Measurements from ENCODE around the gene SH3TC1.

Gene SH3TC1

GRCh38 chr4:8277356-8278008 lies 78.4 kb downstream of the SH3TC1 start:
- H3K27ac Mint-ChIP-seq = no peak overlapping the region
- no peaks in the 10 kb centered on the region for H3K4me1 Mint-ChIP-seq
- H3K27me3 Mint-ChIP-seq = peaks cover 66% of the 10 kb centered on the region
- H3K36me3 Mint-ChIP-seq = no peaks in the 10 kb centered on the region
- H3K9me3 Mint-ChIP-seq = no peaks in the 10 kb centered on the region
- H3K4me3 Mint-ChIP-seq = no peak overlapping the region
- ATAC-seq = no peak

DNA sequence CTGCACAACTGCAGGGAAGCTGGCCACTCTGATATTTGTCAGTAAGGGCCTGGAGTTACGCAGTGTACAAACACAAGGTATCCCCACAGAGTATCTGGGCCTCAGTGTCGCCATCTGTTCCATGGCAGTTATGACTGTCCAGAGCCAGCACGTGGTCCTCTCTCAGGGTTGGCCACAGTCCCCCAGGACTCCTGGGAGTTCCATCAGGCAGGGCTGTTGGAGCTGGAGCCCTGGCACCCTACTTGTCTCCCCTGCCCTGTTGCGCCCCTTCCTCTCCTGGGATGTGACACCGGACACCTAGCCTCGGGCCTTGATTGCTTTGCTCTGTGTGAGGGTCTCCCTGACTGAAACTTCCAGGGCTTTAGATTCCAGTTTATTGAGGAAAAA lies 78.9 kb downstream of the SH3TC1 start:
- Mint-ChIP-seq H3K27ac (no peak overlapping the region), H3K4me3 (no peak overlapping the region), H3K36me3 (no peaks in the 10 kb centered on the region), H3K27me3 (peaks cover 61% of the 10 kb centered on the region), H3K4me1 (no peaks in the 10 kb centered on the region), H3K9me3 (no peaks in the 10 kb centered on the region)
- no peak for ATAC-seq

- no peak overlapping the region for H3K4me3 Mint-ChIP-seq
- ATAC-seq = no peak
- no peak overlapping the region for H3K27ac Mint-ChIP-seq
- no peaks in the 10 kb centered on the region for H3K9me3 Mint-ChIP-seq
- no peaks in the 10 kb centered on the region for H3K4me1 Mint-ChIP-seq
- no peaks in the 10 kb centered on the region for H3K36me3 Mint-ChIP-seq
- peaks cover 55% of the 10 kb centered on the region for H3K27me3 Mint-ChIP-seq
Measured at GRCh38 chr4:8278421-8279287, 79.6 kb downstream of the SH3TC1 start.

DNA sequence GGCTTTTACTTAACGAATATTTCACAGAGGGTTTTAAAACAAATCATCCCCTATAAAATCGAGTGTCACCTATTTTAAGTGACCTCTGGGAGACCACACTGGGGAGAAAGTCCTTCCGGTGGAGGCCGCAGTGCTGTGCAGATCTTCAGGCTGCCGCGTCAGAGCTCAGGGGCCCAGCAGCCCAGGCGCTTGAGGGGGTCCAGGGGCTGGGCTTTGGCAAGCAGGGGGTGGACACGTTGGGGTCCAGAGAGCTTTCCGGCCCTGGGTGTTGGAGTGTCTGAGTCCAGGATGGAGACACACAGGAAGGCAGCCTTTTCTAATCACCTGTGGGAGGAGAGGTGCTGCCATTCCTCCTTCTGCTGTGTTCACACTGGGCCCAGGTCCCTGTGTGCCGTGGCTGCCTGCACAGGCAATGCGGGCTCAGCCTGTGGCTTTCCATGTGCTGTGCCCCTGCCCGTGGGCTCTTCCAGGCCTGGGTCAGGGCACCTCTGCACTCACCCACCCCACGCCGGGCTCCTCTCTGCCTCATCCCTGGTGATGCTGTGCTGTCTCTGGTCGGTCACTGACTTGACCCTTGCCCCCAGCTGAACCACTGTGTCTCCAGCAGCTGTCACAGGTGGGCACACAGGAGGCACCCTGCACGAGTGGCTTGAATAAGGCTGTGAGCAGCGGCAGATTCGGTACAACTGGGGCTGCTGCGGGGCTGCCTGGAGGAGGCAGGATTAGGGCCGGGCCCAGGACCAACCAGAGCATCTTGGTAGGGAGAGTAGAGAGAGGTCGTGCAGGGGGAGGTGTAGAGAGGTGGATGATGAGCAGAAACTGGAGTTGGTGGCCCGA lies 80.4 kb downstream of the SH3TC1 start:
- Mint-ChIP-seq H3K27ac (no peak overlapping the region), H3K4me1 (no peaks in the 10 kb centered on the region), H3K27me3 (peaks cover 46% of the 10 kb centered on the region), H3K9me3 (no peaks in the 10 kb centered on the region), H3K36me3 (no peaks in the 10 kb centered on the region), H3K4me3 (no peak overlapping the region)
- no peak for ATAC-seq

GRCh38 chr4:8280158-8280875 lies 81.2 kb downstream of the SH3TC1 start:
- H3K36me3 Mint-ChIP-seq = no peaks in the 10 kb centered on the region
- no peak overlapping the region for H3K4me3 Mint-ChIP-seq
- H3K4me1 Mint-ChIP-seq = no peaks in the 10 kb centered on the region
- H3K27me3 Mint-ChIP-seq = peaks cover 38% of the 10 kb centered on the region
- no peak for ATAC-seq
- H3K27ac Mint-ChIP-seq = no peak overlapping the region
- no peaks in the 10 kb centered on the region for H3K9me3 Mint-ChIP-seq

DNA sequence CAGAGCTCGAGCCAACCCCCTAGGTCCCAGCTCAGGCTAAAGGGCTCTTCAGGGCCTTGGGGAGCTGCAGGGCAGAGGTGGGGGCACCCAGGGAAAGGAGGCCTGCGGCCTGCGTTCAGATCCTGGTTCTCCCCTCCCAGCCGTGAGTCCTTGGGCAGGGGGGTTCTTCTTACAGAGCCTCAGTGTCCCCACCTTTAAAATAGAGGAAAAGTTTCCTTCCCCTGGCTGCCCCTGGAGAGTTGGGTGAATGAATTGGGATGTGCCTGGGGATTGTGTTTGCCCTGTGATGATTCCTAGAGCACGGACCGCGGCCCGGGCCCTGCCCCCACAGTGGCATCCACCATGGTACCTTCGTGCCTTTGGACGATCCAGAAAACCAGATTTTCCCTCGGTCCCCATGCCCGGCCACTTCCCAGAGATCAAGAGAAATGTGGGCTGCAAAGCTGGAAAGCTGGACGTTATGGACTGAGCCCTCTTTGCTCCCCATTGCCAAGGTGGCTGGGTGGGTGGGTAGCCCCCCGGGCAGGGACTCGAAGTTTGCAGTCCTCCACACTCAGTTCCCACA lies 81.9 kb downstream of the SH3TC1 start:
- Mint-ChIP-seq H3K36me3 (no peaks in the 10 kb centered on the region), H3K4me1 (no peaks in the 10 kb centered on the region), H3K9me3 (no peaks in the 10 kb centered on the region), H3K27me3 (peaks cover 34% of the 10 kb centered on the region), H3K27ac (no peak overlapping the region), H3K4me3 (no peak overlapping the region)
- ATAC-seq = no peak

DNA sequence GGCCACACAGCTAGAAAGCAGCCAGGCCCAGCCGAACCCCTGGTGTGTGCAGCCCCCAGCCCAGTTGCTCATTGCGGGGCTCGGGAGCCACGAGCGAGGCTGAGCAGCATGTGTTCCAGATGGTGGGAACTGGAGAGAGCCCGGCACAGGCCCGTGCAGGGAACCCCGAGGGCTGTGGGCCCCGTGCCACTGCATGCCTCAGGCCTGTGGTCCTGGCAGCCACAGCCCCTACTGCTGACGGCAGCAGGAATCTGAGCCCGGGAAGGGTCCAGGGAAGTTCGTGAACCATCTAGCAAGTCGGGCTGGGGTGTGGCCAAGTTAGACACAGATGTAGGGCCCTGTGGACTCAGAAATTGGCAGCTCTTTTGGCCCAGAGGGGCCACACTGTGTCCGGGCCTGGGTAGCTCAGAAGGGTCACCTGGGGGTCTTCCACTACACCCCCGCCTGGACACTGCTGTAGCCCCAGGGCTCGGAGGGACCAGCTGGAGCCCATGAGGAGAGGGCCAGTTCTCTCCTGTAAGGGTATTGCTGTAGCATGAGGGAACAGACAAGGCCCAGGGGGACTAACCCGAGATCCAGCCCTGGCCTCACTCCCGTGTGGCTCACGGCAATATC lies 82.5 kb downstream of the SH3TC1 start:
- Mint-ChIP-seq H3K9me3 (no peaks in the 10 kb centered on the region), H3K4me3 (no peak overlapping the region), H3K4me1 (no peaks in the 10 kb centered on the region), H3K27me3 (peaks cover 32% of the 10 kb centered on the region), H3K27ac (no peak overlapping the region), H3K36me3 (no peaks in the 10 kb centered on the region)
- ATAC-seq = no peak

DNA sequence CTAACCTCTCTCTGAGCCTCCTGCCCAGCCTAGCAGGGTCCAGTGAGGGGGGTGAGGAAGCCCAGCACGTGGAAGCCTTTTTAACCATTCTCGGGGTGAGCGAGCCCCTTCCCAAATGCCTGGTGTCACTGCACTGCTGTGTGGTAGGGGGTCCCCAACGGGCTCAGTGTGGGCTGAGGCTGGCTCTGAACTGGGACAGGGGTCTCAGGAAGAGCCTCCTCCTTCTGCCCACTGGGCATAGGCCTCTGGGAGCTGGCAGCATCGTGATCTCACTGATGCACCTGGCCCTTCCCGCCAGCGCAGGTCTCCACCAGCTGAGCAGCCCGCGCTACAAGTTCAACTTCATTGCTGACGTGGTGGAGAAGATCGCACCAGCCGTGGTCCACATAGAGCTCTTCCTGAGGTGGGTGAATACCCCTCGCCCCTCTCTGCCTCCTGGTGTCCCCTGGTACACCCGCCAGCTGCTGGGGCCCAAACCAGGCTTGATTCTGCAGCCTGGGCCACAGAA lies 83.1 kb downstream of the SH3TC1 start:
- ATAC-seq = no peak
- no peak overlapping the region for H3K27ac Mint-ChIP-seq
- H3K4me1 Mint-ChIP-seq = no peaks in the 10 kb centered on the region
- no peaks in the 10 kb centered on the region for H3K36me3 Mint-ChIP-seq
- no peak overlapping the region for H3K4me3 Mint-ChIP-seq
- no peaks in the 10 kb centered on the region for H3K9me3 Mint-ChIP-seq
- peaks cover 32% of the 10 kb centered on the region for H3K27me3 Mint-ChIP-seq

DNA sequence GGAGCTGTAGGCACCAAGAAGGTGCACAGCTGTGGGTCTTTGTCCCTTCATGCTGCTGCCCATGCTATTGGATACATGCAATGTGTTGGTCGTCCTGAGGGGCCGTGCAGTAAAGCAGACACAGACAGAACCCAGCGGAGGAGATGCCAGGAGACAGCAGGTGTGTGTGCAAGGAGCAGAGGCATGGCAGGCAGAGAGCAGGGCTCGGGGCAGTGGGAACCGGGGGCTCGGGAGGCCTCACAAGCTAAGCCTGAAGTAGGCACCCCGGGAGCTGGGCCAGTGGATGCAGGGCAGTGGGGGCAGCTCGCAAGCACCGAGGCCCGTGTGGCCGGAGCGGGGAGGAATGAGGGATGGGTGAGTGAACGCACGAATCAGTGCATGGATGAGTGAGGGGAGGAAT lies 83.7 kb downstream of the SH3TC1 start:
- H3K36me3 Mint-ChIP-seq = no peaks in the 10 kb centered on the region
- no peaks in the 10 kb centered on the region for H3K4me1 Mint-ChIP-seq
- H3K9me3 Mint-ChIP-seq = no peaks in the 10 kb centered on the region
- no peak overlapping the region for H3K4me3 Mint-ChIP-seq
- H3K27me3 Mint-ChIP-seq = peaks cover 28% of the 10 kb centered on the region
- no peak for ATAC-seq
- no peak overlapping the region for H3K27ac Mint-ChIP-seq

DNA sequence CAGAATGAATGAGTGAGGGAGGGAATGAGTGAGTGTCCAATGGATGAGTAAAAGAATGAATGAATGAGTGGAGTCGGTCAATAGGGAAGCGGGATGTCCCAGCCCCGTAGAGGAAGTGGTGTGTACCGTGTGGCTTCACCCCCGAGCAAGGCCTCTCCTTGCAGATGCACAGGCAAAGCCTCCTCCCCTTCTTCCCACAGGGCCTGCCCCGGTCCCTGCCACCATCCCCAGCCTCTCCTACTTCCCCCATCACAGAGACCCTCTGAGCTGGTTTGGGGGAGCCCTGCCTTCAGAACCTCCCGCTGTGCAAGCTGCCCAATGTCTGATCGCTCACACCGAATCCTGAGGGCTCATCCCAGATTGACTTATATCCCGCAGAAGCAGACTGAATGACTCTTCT lies 84.1 kb downstream of the SH3TC1 start:
- H3K36me3 Mint-ChIP-seq = no peaks in the 10 kb centered on the region
- no peak overlapping the region for H3K27ac Mint-ChIP-seq
- peaks cover 28% of the 10 kb centered on the region for H3K27me3 Mint-ChIP-seq
- no peaks in the 10 kb centered on the region for H3K4me1 Mint-ChIP-seq
- ATAC-seq = no peak
- no peaks in the 10 kb centered on the region for H3K9me3 Mint-ChIP-seq
- no peak overlapping the region for H3K4me3 Mint-ChIP-seq

- no peaks in the 10 kb centered on the region for H3K36me3 Mint-ChIP-seq
- H3K9me3 Mint-ChIP-seq = no peaks in the 10 kb centered on the region
- ATAC-seq = no peak
- H3K4me1 Mint-ChIP-seq = no peaks in the 10 kb centered on the region
- H3K27ac Mint-ChIP-seq = no peak overlapping the region
- H3K27me3 Mint-ChIP-seq = peaks cover 28% of the 10 kb centered on the region
- H3K4me3 Mint-ChIP-seq = no peak overlapping the region
Measured at GRCh38 chr4:8283631-8284121, 84.6 kb downstream of the SH3TC1 start.

DNA sequence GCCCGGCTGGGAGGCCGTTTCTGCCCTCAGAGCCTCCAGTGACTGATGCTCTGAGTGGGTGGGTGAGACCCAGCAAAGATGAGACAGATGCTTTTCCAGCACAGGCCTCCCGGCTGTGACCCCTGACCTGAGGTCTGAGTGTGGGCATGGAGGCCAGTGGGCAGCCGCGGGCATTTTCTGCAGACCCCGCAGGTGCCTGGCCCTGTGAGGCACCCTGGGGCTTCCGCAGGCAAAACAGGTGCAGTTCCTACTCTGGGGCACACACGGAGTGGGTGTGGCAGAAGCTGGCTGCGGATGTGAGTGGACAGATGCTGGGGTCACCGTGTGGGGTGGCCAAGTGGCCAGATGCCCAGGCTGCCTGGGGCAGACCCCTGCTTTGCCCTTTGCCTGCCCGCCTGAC lies 85.3 kb downstream of the SH3TC1 start:
- H3K27ac Mint-ChIP-seq = no peak overlapping the region
- H3K4me3 Mint-ChIP-seq = no peak overlapping the region
- no peaks in the 10 kb centered on the region for H3K36me3 Mint-ChIP-seq
- H3K4me1 Mint-ChIP-seq = no peaks in the 10 kb centered on the region
- H3K27me3 Mint-ChIP-seq = peaks cover 21% of the 10 kb centered on the region
- no peaks in the 10 kb centered on the region for H3K9me3 Mint-ChIP-seq
- ATAC-seq = no peak

DNA sequence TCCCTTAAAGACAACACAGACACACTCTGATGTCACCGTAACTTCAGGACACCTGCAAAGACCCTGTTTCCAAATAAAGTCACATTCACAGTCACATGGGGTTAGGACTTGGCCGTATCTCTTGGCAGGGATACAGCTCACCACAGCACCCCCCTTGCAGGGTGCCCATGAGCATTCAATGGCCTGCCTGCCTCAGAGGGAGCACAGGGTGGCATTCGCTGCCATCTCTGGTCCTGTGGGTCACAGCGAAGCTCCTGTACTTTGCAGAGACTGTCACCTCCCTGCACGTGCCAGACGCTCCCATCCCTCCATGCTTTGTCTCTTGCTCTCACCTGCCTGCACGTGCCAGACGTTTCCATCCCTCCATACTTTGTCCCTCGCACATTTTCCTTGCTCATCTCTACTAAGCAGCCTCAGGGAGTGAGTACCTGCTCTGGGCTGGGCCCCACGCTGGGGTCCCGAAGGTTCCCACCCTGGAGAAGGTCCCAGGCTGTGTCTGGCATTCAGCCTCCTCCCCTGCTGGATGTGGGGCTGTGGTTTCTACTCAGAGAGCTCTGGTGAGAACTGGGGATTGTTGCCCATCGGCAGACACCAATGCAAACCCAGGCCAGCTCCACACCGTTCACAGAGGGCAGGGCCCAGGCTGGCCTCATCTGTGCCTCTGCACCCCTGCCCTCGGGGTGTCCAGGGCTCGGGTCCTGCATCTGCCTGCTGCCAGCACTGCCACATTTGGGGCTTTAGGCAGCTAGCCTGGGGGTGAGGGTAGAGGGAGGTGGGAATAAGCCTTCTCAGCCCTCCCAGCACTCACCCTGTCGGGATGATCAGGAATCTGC lies 86.3 kb downstream of the SH3TC1 start:
- H3K27me3 Mint-ChIP-seq = peaks cover 12% of the 10 kb centered on the region
- no peaks in the 10 kb centered on the region for H3K9me3 Mint-ChIP-seq
- no peak overlapping the region for H3K27ac Mint-ChIP-seq
- H3K4me3 Mint-ChIP-seq = no peak overlapping the region
- H3K36me3 Mint-ChIP-seq = no peaks in the 10 kb centered on the region
- ATAC-seq = no peak
- peaks cover 4% of the 10 kb centered on the region for H3K4me1 Mint-ChIP-seq
